Neuronal stem cell (in vitro differentiated cells): ENCODE measurements around the gene CHCHD4.

ENCODE experiments used
- DNase-seq: peaks from one replicate; pipeline ENCODE4 v3.0.0-alpha.2; 2013; ENCODE audit warnings: low spot score
- H2AFZ ChIP-seq: one replicate; pipeline ENCODE4 v1.6.1; 2013; ENCODE audit warnings: mild to moderate bottlenecking, low read length, inconsistent platforms
- H2AK5ac ChIP-seq: 2 replicates; pipeline ENCODE4 v1.6.1; 2013; ENCODE audit warnings: low read depth, mild to moderate bottlenecking, inconsistent platforms, low read length, moderate library complexity, mixed read lengths
- H2BK120ac ChIP-seq: 2 replicates; pipeline ENCODE4 v1.6.1; 2013; ENCODE audit warnings: low read depth, mild to moderate bottlenecking, inconsistent platforms, low read length, moderate library complexity, mixed read lengths
- H2BK12ac ChIP-seq: one replicate; pipeline ENCODE4 v1.6.1; 2013; ENCODE audit warnings: low read length, inconsistent platforms
- H2BK15ac ChIP-seq: 2 replicates; pipeline ENCODE4 v1.6.1; 2013; ENCODE audit warnings: mild to moderate bottlenecking, low read length, inconsistent platforms, mixed read lengths
- H2BK5ac ChIP-seq: one replicate; pipeline ENCODE4 v1.6.1; 2013; ENCODE audit warnings: inconsistent platforms, mild to moderate bottlenecking, low read length, moderate library complexity
- H3K14ac ChIP-seq: one replicate; pipeline ENCODE4 v1.6.1; 2013; ENCODE audit warnings: low read length, inconsistent platforms
- H3K18ac ChIP-seq: 2 replicates; pipeline ENCODE4 v1.6.1; 2013; ENCODE audit warnings: low read length, inconsistent platforms
- H3K23ac ChIP-seq: 2 replicates; pipeline ENCODE4 v1.6.1; 2013; ENCODE audit warnings: low read depth, mild to moderate bottlenecking, mixed read lengths, low read length, inconsistent platforms; ENCODE audit not compliant: poor library complexity
- H3K27ac ChIP-seq: replicated peaks from 3 replicates; pipeline ENCODE4 v1.5.1; 2013; ENCODE audit warnings: low read length, inconsistent platforms
- H3K27me3 ChIP-seq, 3 experiments: 2 replicates each; pipeline ENCODE4 v1.6.1; 2013; ENCODE audit warnings: low read length in 3 of 3, mild to moderate bottlenecking in 2 of 3, inconsistent platforms in 1 of 3, low read depth in 1 of 3, mixed read lengths in 1 of 3, moderate library complexity in 1 of 3; ENCODE audit not compliant: control insufficient read depth in 3 of 3, insufficient read depth in 3 of 3
- H3K36me3 ChIP-seq, 2 donors: replicated peaks in 1 of 2; 2 replicates each; pipeline ENCODE4 v1.6.1; 2013; ENCODE audit warnings: low read length in 2 of 2; ENCODE audit not compliant: control insufficient read depth in 2 of 2, insufficient read depth in 2 of 2
- H3K4ac ChIP-seq: 2 replicates; pipeline ENCODE4 v1.6.1; 2013; ENCODE audit warnings: inconsistent platforms, mild to moderate bottlenecking, low read length, moderate library complexity
- H3K4me1 ChIP-seq, 2 donors: 1 replicate in 1 of 2; 2 replicates in 1 of 2; pipeline ENCODE4 v1.6.1; 2013; ENCODE audit warnings: low read length in 2 of 2, low read depth in 1 of 2; ENCODE audit not compliant: control insufficient read depth in 2 of 2, insufficient read depth in 1 of 2
- H3K4me2 ChIP-seq: one replicate; pipeline ENCODE4 v1.6.1; 2013; ENCODE audit warnings: mild to moderate bottlenecking, low read length, inconsistent platforms; ENCODE audit not compliant: insufficient read depth, poor library complexity, severe bottlenecking
- H3K4me3 ChIP-seq, 2 donors: 2 replicates each; pipeline ENCODE4 v1.5.1; 2013; ENCODE audit warnings: low read length in 2 of 2, mild to moderate bottlenecking in 2 of 2, inconsistent platforms in 1 of 2, moderate library complexity in 1 of 2
- H3K79me1 ChIP-seq: one replicate; pipeline ENCODE4 v1.6.1; 2013; ENCODE audit warnings: low read depth, mild to moderate bottlenecking, inconsistent platforms, low read length, moderate library complexity
- H3K9ac ChIP-seq: one replicate; pipeline ENCODE4 v1.6.1; 2013; ENCODE audit warnings: mild to moderate bottlenecking, low read depth, low read length, inconsistent platforms; ENCODE audit not compliant: poor library complexity
- H3K9me3 ChIP-seq, 2 donors: replicated peaks in 1 of 2; 2 replicates each; pipeline versions ENCODE3 to v1.6.1; 2013; ENCODE audit warnings: low read length in 2 of 2, mild to moderate bottlenecking in 2 of 2, inconsistent platforms in 1 of 2, low read depth in 1 of 2, mixed read lengths in 1 of 2, moderate library complexity in 1 of 2; ENCODE audit not compliant: control insufficient read depth in 2 of 2, insufficient read depth in 1 of 2
- H4K8ac ChIP-seq: one replicate; pipeline ENCODE4 v1.6.1; 2013; ENCODE audit warnings: low read depth, mild to moderate bottlenecking, inconsistent platforms, low read length, moderate library complexity
- H4K91ac ChIP-seq: one replicate; pipeline ENCODE4 v1.6.1; 2013; ENCODE audit warnings: low read length, low read depth, mild to moderate bottlenecking, inconsistent platforms; ENCODE audit not compliant: poor library complexity
- WGBS, 2 donors: extraction: QIAGEN DNeasy Blood & Tissue Kit; methylation state at CpG; one replicate each; pipeline ENCODE4 v1.1.7; 2013; ENCODE audit warnings: missing lambda C conversion rate in 2 of 2, mixed read lengths in 1 of 2; ENCODE audit not compliant: insufficient read length in 2 of 2, insufficient replicate concordance in 1 of 2; ENCODE audit errors: extremely low coverage in 2 of 2; 5-methylcytosine and 5-hydroxymethylcytosine counted together

Gene CHCHD4

GRCh38 chr3:14169435-14169834, 44.8 kb upstream of the CHCHD4 start:
- no peaks in the 10 kb centered on the region for H3K9me3 ChIP-seq
- no peak overlapping the region for H3K4me2 ChIP-seq
- no peaks in the 10 kb centered on the region for H3K79me1 ChIP-seq
- no peak overlapping the region for H2BK5ac ChIP-seq
- WGBS, 2 donors: no CpG with 5 or more reads among the region's 2 CpGs
- no peaks in the 10 kb centered on the region for H3K4me1 ChIP-seq
- no peak overlapping the region for H2BK15ac ChIP-seq
- peaks cover 50 to 91% of the 10 kb centered on the region in 2 donors for H3K36me3 ChIP-seq
- no peak overlapping the region for H3K18ac ChIP-seq
- no peak overlapping the region for H4K8ac ChIP-seq
- H2BK12ac ChIP-seq: no peak overlapping the region
- H3K4ac ChIP-seq: no peak overlapping the region
- no peak overlapping the region for H2AFZ ChIP-seq
- no peak overlapping the region for H3K9ac ChIP-seq
- H3K14ac ChIP-seq: no peak overlapping the region
- H3K23ac ChIP-seq: no peak overlapping the region
- H2BK120ac ChIP-seq: no peak overlapping the region
- H3K27me3 ChIP-seq: no peaks in the 10 kb centered on the region
- no peak overlapping the region for H4K91ac ChIP-seq
- DNase-seq: no peak
- H3K27ac ChIP-seq: no peak overlapping the region
- no peak overlapping the region for H3K4me3 ChIP-seq
- H2AK5ac ChIP-seq: no peak overlapping the region

GRCh38 chr3:14166877-14167603, 42.4 kb upstream of the CHCHD4 start:
- Histone ChIP-seq H3K4me3 (no peak overlapping the region), H2BK120ac (no peak overlapping the region), H3K79me1 (no peaks in the 10 kb centered on the region), H4K8ac (no peak overlapping the region), H3K9me3 (peaks cover 0 to 16% of the 10 kb centered on the region in 2 donors), H3K14ac (no peak overlapping the region), H4K91ac (no peak overlapping the region), H2BK12ac (no peak overlapping the region), H2AFZ (no peak overlapping the region), H3K18ac (no peak overlapping the region), H3K4ac (no peak overlapping the region), H3K4me1 (no peaks in the 10 kb centered on the region), H3K27ac (no peak overlapping the region), H3K23ac (no peak overlapping the region), H3K36me3 (peaks cover 51 to 100% of the 10 kb centered on the region in 2 donors), H2BK15ac (no peak overlapping the region), H3K9ac (no peak overlapping the region), H3K27me3 (no peaks in the 10 kb centered on the region), H3K4me2 (no peak overlapping the region), H2AK5ac (no peak overlapping the region), H2BK5ac (no peak overlapping the region)
- WGBS, 2 donors: no CpG with 5 or more reads among the region's 9 CpGs
- no peak for DNase-seq

GRCh38 chr3:14162178-14162577, 37.5 kb upstream of the CHCHD4 start:
- H2BK5ac ChIP-seq: no peak overlapping the region
- H2AFZ ChIP-seq: no peak overlapping the region
- peaks cover 53 to 100% of the 10 kb centered on the region in 2 donors for H3K36me3 ChIP-seq
- peaks cover 0 to 29% of the 10 kb centered on the region in 2 donors for H3K9me3 ChIP-seq
- H2BK12ac ChIP-seq: no peak overlapping the region
- H3K4ac ChIP-seq: no peak overlapping the region
- H3K4me3 ChIP-seq: no peak overlapping the region
- no peak overlapping the region for H2BK15ac ChIP-seq
- no peak overlapping the region for H3K14ac ChIP-seq
- H4K8ac ChIP-seq: no peak overlapping the region
- no peaks in the 10 kb centered on the region for H3K4me1 ChIP-seq
- H3K79me1 ChIP-seq: no peaks in the 10 kb centered on the region
- no peak overlapping the region for H3K18ac ChIP-seq
- H4K91ac ChIP-seq: no peak overlapping the region
- no peak overlapping the region for H3K23ac ChIP-seq
- H3K27me3 ChIP-seq: no peaks in the 10 kb centered on the region
- no peak overlapping the region for H3K27ac ChIP-seq
- no CpG with 5 or more reads among the region's 2 CpGs for WGBS, 2 donors
- H3K9ac ChIP-seq: no peak overlapping the region
- no peak overlapping the region for H3K4me2 ChIP-seq
- DNase-seq: no peak
- H2BK120ac ChIP-seq: no peak overlapping the region
- H2AK5ac ChIP-seq: no peak overlapping the region

- no peak overlapping the region for H3K9ac ChIP-seq
- no peaks in the 10 kb centered on the region for H3K79me1 ChIP-seq
- no peak overlapping the region for H3K4ac ChIP-seq
- no peak overlapping the region for H3K27ac ChIP-seq
- DNase-seq: no peak
- no peak overlapping the region for H4K8ac ChIP-seq
- H2AK5ac ChIP-seq: no peak overlapping the region
- no peak overlapping the region for H3K4me3 ChIP-seq
- no peak overlapping the region for H2BK12ac ChIP-seq
- peaks cover 0 to 29% of the 10 kb centered on the region in 2 donors for H3K9me3 ChIP-seq
- no peak overlapping the region for H3K14ac ChIP-seq
- H3K4me1 ChIP-seq: no peaks in the 10 kb centered on the region
- no peak overlapping the region for H2BK120ac ChIP-seq
- H3K4me2 ChIP-seq: no peak overlapping the region
- H2BK15ac ChIP-seq: no peak overlapping the region
- H3K36me3 ChIP-seq: peaks cover 51 to 100% of the 10 kb centered on the region in 2 donors
- WGBS, 2 donors: no CpG with 5 or more reads among the region's 2 CpGs
- H2BK5ac ChIP-seq: no peak overlapping the region
- H3K23ac ChIP-seq: no peak overlapping the region
- no peak overlapping the region for H2AFZ ChIP-seq
- no peaks in the 10 kb centered on the region for H3K27me3 ChIP-seq
- H4K91ac ChIP-seq: no peak overlapping the region
- no peak overlapping the region for H3K18ac ChIP-seq
These were observed 36.6 kb upstream of the CHCHD4 start for GRCh38 chr3:14161282-14161681.
